Astrocyte (in vitro differentiated cells and primary cell): ENCODE data around the gene HELLS. TPM values are rescaled to one million over a fixed set of nuclear protein-coding genes. Genes with fewer than 3 reads are reported as not detected.

Experiments used
- DNase-seq: peaks from one replicate; pipeline ENCODE4 v3.0.0-alpha.2; 2010; ENCODE audit warnings: low read depth
- FAIRE-seq: peaks from 2 replicates; lab custom pipeline; 2011; peaks lifted over from hg19 to GRCh38; lab: Jason Lieb, UNC
- H2AFZ ChIP-seq: 2 replicates; pipeline ENCODE4 v1.6.0; 2012; ENCODE audit warnings: low read depth, low read length, inconsistent platforms
- H3K27ac ChIP-seq: 2 replicates; pipeline ENCODE4 v1.5.1; 2011; ENCODE audit warnings: low read depth, low read length, inconsistent platforms
- H3K27me3 ChIP-seq: 2 replicates; pipeline ENCODE4 v1.6.0; 2011; ENCODE audit warnings: low read length, inconsistent platforms; ENCODE audit not compliant: insufficient read depth
- H3K36me3 ChIP-seq: 2 replicates; pipeline ENCODE4 v1.5.1; 2011; ENCODE audit warnings: low read length, inconsistent platforms; ENCODE audit not compliant: insufficient read depth
- H3K4me1 ChIP-seq: 2 replicates; pipeline ENCODE4 v1.5.1; 2011; ENCODE audit warnings: low read length, inconsistent platforms; ENCODE audit not compliant: insufficient read depth
- H3K4me2 ChIP-seq: 2 replicates; pipeline ENCODE4 v1.6.0; 2012; ENCODE audit warnings: low read length, inconsistent platforms
- H3K4me3 ChIP-seq: 2 replicates; pipeline ENCODE4 v1.5.1; 2011; ENCODE audit warnings: low read depth, mild to moderate bottlenecking, low read length, inconsistent platforms; ENCODE audit not compliant: insufficient read depth
- H3K79me2 ChIP-seq: 2 replicates; pipeline ENCODE4 v1.6.0; 2012; ENCODE audit warnings: mild to moderate bottlenecking, low read length, inconsistent platforms; ENCODE audit not compliant: insufficient read depth
- H3K9ac ChIP-seq: 2 replicates; pipeline ENCODE4 v1.6.0; 2012; ENCODE audit warnings: mild to moderate bottlenecking, low read length, inconsistent platforms
- H3K9me3 ChIP-seq: 2 replicates; pipeline ENCODE4 v1.5.1; 2012; ENCODE audit warnings: low read depth, mild to moderate bottlenecking, low read length, inconsistent platforms; ENCODE audit not compliant: insufficient read depth
- H4K20me1 ChIP-seq: 2 replicates; pipeline ENCODE4 v1.6.0; 2012; ENCODE audit warnings: low read length, inconsistent platforms; ENCODE audit not compliant: insufficient read depth
- H3K27ac Mint-ChIP-seq: one replicate; pipeline ENCODE4 v1.8.0; 2021; ENCODE audit warnings: mild to moderate bottlenecking, mixed read lengths; ENCODE audit not compliant: unreplicated experiment
- H3K27me3 Mint-ChIP-seq: one replicate; pipeline ENCODE4 v1.8.0; 2021; ENCODE audit warnings: low read depth, mixed read lengths; ENCODE audit not compliant: unreplicated experiment
- H3K36me3 Mint-ChIP-seq: one replicate; pipeline ENCODE4 v1.8.0; 2021; ENCODE audit warnings: low read depth, mixed read lengths; ENCODE audit not compliant: unreplicated experiment
- H3K4me1 Mint-ChIP-seq: one replicate; pipeline ENCODE4 v1.8.0; 2021; ENCODE audit warnings: low read depth, mixed read lengths; ENCODE audit not compliant: unreplicated experiment
- H3K4me3 Mint-ChIP-seq: one replicate; pipeline ENCODE4 v1.8.0; 2021; ENCODE audit warnings: mild to moderate bottlenecking, moderate library complexity, mixed read lengths; ENCODE audit not compliant: unreplicated experiment
- H3K9me3 Mint-ChIP-seq: one replicate; pipeline ENCODE4 v1.8.0; 2021; ENCODE audit warnings: mild to moderate bottlenecking, mixed read lengths; ENCODE audit not compliant: unreplicated experiment
- EZH2 ChIP-seq: IDR thresholded peaks from 2 replicates; pipeline ENCODE4 v1.6.1; 2012; ENCODE audit warnings: mild to moderate bottlenecking, low read length, inconsistent platforms; ENCODE audit not compliant: insufficient read depth
- total RNA-seq: library from RNA; stranded (reverse); gene quantifications from 2 replicates; pipeline ENCODE4 v1.2.1, GENCODE V29; 2021

Gene HELLS
- total RNA-seq, 1 donor from 2014 or later, result 23.5 TPM

GRCh38 chr10:94645285-94645684 lies 99.7 kb downstream of the HELLS start:
- peaks cover 2% of the 10 kb centered on the region for H3K9me3 Mint-ChIP-seq

More at GRCh38 chr10:94645285-94645684, 99.7 kb downstream of the HELLS start:
- no peak for FAIRE-seq
- Histone ChIP-seq H3K79me2 (no peaks in the 10 kb centered on the region), H3K36me3 (no peaks in the 10 kb centered on the region), H3K27ac (no peak overlapping the region), H4K20me1 (no peaks in the 10 kb centered on the region), H2AFZ (no peak overlapping the region), H3K4me2 (no peak overlapping the region), H3K4me3 (no peak overlapping the region), H3K4me1 (no peaks in the 10 kb centered on the region), H3K27me3 (no peaks in the 10 kb centered on the region), H3K9ac (no peak overlapping the region), H3K9me3 (no peaks in the 10 kb centered on the region)
- Mint-ChIP-seq H3K27ac (no peak overlapping the region), H3K4me1 (peaks cover 6% of the 10 kb centered on the region), H3K36me3 (no peaks in the 10 kb centered on the region), H3K4me3 (no peak overlapping the region), H3K27me3 (no peaks in the 10 kb centered on the region)
- TF ChIP-seq EZH2, result no peak
- no peak for DNase-seq

Other genes starting within 250 kb of the HELLS start
- 20.2 and 21.6 TPM in 2 replicates for gene NOC3L, start 182.8 kb upstream of the HELLS start, total RNA-seq
- gene TBC1D12, start 143.2 kb upstream of the HELLS start, total RNA-seq, result 6.9 and 7.6 TPM in 2 replicates
- not detected in 2 replicates for gene CYP2C18, start 137.9 kb downstream of the HELLS start, total RNA-seq
- not detected in 2 replicates for gene CYP2C19, start 216.9 kb downstream of the HELLS start, total RNA-seq